Tibial nerve (tissue), 4 donors: ENCODE data around the gene PSMD5.

ENCODE experiments used
- EP300 ChIP-seq, 2 donors: sonication (generic); formaldehyde crosslinking; IDR thresholded peaks; one replicate each; pipeline ENCODE4 v1.6.1; 2017; ENCODE audit warnings: antibody characterized with exemption in 2 of 2, mild to moderate bottlenecking in 1 of 2
- POLR2A ChIP-seq, 2 donors: fragments of 450-650 bp; IDR thresholded peaks; one replicate each; pipeline ENCODE4 v1.6.1; 2017; ENCODE audit warnings: antibody characterized with exemption in 2 of 2, mild to moderate bottlenecking in 2 of 2, moderate library complexity in 2 of 2
- TF ChIP-seq, protein P1 (sequence below), 5 experiments: fragments of 200-600 bp in 3 of 5; fragments of 450-650 bp in 2 of 5; sonication (generic) in 3 of 5; IDR thresholded peaks; one replicate each; pipeline ENCODE4 v1.5.1; 2016 to 2019; ENCODE audit warnings: antibody characterized with exemption in 5 of 5, mild to moderate bottlenecking in 3 of 5, moderate library complexity in 2 of 5

DNA sequence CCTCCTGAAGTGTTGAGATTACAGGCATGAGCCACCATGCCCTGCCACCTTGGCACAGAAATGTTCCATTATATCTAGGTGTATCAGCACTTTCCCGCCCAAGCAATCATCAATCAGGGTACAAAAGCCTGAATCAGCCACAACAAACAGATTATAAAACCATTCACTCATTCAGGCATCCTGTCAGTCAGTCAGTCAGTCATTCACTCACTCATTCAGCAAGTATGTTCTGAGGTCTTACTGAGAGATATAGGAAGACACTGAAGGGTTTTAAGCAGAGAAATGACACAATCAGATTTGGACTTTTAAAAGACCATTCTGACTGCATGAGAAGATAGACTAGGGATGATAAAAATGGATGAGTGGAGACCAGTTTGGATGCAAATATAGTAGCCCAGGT is 13.1 kb downstream of the PSMD5 start:
- TF ChIP-seq POLR2A (IDR thresholded peaks at IDR 0.05) (no peak), EP300 (IDR thresholded peaks at IDR 0.05) (no peak)
- TF ChIP-seq, protein P1, sequence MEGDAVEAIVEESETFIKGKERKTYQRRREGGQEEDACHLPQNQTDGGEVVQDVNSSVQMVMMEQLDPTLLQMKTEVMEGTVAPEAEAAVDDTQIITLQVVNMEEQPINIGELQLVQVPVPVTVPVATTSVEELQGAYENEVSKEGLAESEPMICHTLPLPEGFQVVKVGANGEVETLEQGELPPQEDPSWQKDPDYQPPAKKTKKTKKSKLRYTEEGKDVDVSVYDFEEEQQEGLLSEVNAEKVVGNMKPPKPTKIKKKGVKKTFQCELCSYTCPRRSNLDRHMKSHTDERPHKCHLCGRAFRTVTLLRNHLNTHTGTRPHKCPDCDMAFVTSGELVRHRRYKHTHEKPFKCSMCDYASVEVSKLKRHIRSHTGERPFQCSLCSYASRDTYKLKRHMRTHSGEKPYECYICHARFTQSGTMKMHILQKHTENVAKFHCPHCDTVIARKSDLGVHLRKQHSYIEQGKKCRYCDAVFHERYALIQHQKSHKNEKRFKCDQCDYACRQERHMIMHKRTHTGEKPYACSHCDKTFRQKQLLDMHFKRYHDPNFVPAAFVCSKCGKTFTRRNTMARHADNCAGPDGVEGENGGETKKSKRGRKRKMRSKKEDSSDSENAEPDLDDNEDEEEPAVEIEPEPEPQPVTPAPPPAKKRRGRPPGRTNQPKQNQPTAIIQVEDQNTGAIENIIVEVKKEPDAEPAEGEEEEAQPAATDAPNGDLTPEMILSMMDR (IDR thresholded peaks at IDR 0.05) = no peak
